ENCODE results near the gene CAP1. TPM values are rescaled to one million over a fixed set of nuclear protein-coding genes. Genes with fewer than 3 reads are reported as not detected.
A peak's percentile ranks its signal among the peaks of the same experiment; 100 is the strongest.

CAP1 gene
- total and polyA plus RNA-seq, 9 donors: 75.3 to 110 (median 81.7) TPM

- no peaks in the 10 kb centered on the region for H3K27me3 ChIP-seq (ENCODE audit: control insufficient read depth, insufficient read depth, low read length)
- peaks cover 11% of the 10 kb centered on the region for H3K36me3 ChIP-seq (ENCODE audit: control insufficient read depth, insufficient read depth, low read length)
- peaks cover 26% of the 10 kb centered on the region for H3K4me1 ChIP-seq (ENCODE audit: control insufficient read depth, insufficient read depth, low read length)
- H3K9me3 ChIP-seq (replicated peaks; ENCODE audit: control insufficient read depth, low read depth, low read length): no peaks in the 10 kb centered on the region
- 69% methylated on average over 4 of the region's 4 CpGs for WGBS (ENCODE audit: insufficient coverage)
- no peak for DNase-seq
- no peak overlapping the region for H3K27ac ChIP-seq (ENCODE audit: low read length)
- no peak overlapping the region for H3K4me3 ChIP-seq (ENCODE audit: low read length)
Observed at GRCh38 chr1:40042341-40042740, 1.8 kb downstream of the CAP1 start.

- no peak overlapping the region for H3K4me3 ChIP-seq (ENCODE audit: low read length)
- peaks cover 18% of the 10 kb centered on the region for H3K4me1 ChIP-seq (ENCODE audit: control insufficient read depth, insufficient read depth, low read length)
- H3K27ac ChIP-seq (ENCODE audit: low read length): no peak overlapping the region
- WGBS (ENCODE audit: insufficient coverage): no CpG with 5 or more reads among the region's 3 CpGs
- no peaks in the 10 kb centered on the region for H3K9me3 ChIP-seq (replicated peaks; ENCODE audit: control insufficient read depth, low read depth, low read length)
- H3K27me3 ChIP-seq (ENCODE audit: control insufficient read depth, insufficient read depth, low read length): no peaks in the 10 kb centered on the region
- H3K36me3 ChIP-seq (ENCODE audit: control insufficient read depth, insufficient read depth, low read length): peaks cover 14% of the 10 kb centered on the region
- DNase-seq: no peak
Observed at GRCh38 chr1:40044110-40044509, 3.6 kb downstream of the CAP1 start.

- 80% methylated on average over 1 of the region's 4 CpGs for WGBS (ENCODE audit: insufficient coverage)
- H3K4me1 ChIP-seq (ENCODE audit: control insufficient read depth, insufficient read depth, low read length): peaks cover 12% of the 10 kb centered on the region
- H3K4me3 ChIP-seq (ENCODE audit: low read length): no peak overlapping the region
- H3K27me3 ChIP-seq (ENCODE audit: control insufficient read depth, insufficient read depth, low read length): no peaks in the 10 kb centered on the region
- H3K27ac ChIP-seq (ENCODE audit: low read length): no peak overlapping the region
- peaks cover 17% of the 10 kb centered on the region for H3K36me3 ChIP-seq (ENCODE audit: control insufficient read depth, insufficient read depth, low read length)
- DNase-seq: no peak
- no peaks in the 10 kb centered on the region for H3K9me3 ChIP-seq (replicated peaks; ENCODE audit: control insufficient read depth, low read depth, low read length)
Observed at GRCh38 chr1:40045182-40045581, 4.7 kb downstream of the CAP1 start.

GRCh38 chr1:40045766-40046165 lies 5.2 kb downstream of the CAP1 start:
- no peaks in the 10 kb centered on the region for H3K9me3 ChIP-seq (replicated peaks; ENCODE audit: control insufficient read depth, low read depth, low read length)
- H3K4me1 ChIP-seq (ENCODE audit: control insufficient read depth, insufficient read depth, low read length): peaks cover 12% of the 10 kb centered on the region
- WGBS (ENCODE audit: insufficient coverage): 92% methylated on average over 2 of the region's 3 CpGs
- peaks cover 19% of the 10 kb centered on the region for H3K36me3 ChIP-seq (ENCODE audit: control insufficient read depth, insufficient read depth, low read length)
- no peak overlapping the region for H3K27ac ChIP-seq (ENCODE audit: low read length)
- H3K4me3 ChIP-seq (ENCODE audit: low read length): no peak overlapping the region
- DNase-seq: no peak
- H3K27me3 ChIP-seq (ENCODE audit: control insufficient read depth, insufficient read depth, low read length): no peaks in the 10 kb centered on the region

GRCh38 chr1:40047276-40047675 lies 6.7 kb downstream of the CAP1 start:
- Histone ChIP-seq H3K9me3 (replicated peaks; ENCODE audit: control insufficient read depth, low read depth, low read length) (no peaks in the 10 kb centered on the region), H3K27ac (ENCODE audit: low read length) (peak overlapping the region; percentile 55), H3K36me3 (ENCODE audit: control insufficient read depth, insufficient read depth, low read length) (peaks cover 18% of the 10 kb centered on the region), H3K27me3 (ENCODE audit: control insufficient read depth, insufficient read depth, low read length) (no peaks in the 10 kb centered on the region), H3K4me1 (ENCODE audit: control insufficient read depth, insufficient read depth, low read length) (peaks cover 3% of the 10 kb centered on the region), H3K4me3 (ENCODE audit: low read length) (no peak overlapping the region)
- DNase-seq: peak; percentile 27
- WGBS (ENCODE audit: insufficient coverage): no CpG with 5 or more reads among the region's 2 CpGs

GRCh38 chr1:40047769-40048168 lies 7.2 kb downstream of the CAP1 start:
- Histone ChIP-seq H3K9me3 (replicated peaks; ENCODE audit: control insufficient read depth, low read depth, low read length) (no peaks in the 10 kb centered on the region), H3K4me3 (ENCODE audit: low read length) (no peak overlapping the region), H3K27me3 (ENCODE audit: control insufficient read depth, insufficient read depth, low read length) (no peaks in the 10 kb centered on the region), H3K36me3 (ENCODE audit: control insufficient read depth, insufficient read depth, low read length) (peaks cover 13% of the 10 kb centered on the region), H3K4me1 (ENCODE audit: control insufficient read depth, insufficient read depth, low read length) (no peaks in the 10 kb centered on the region), H3K27ac (ENCODE audit: low read length) (peak overlapping the region; percentile 55)
- DNase-seq: no peak
- WGBS (ENCODE audit: insufficient coverage): 100% methylated on average over 2 of the region's 5 CpGs

GRCh38 chr1:40049725-40050124 lies 9.2 kb downstream of the CAP1 start:
- no peak for DNase-seq
- Histone ChIP-seq H3K4me3 (ENCODE audit: low read length) (no peak overlapping the region), H3K4me1 (ENCODE audit: control insufficient read depth, insufficient read depth, low read length) (no peaks in the 10 kb centered on the region), H3K27ac (ENCODE audit: low read length) (no peak overlapping the region), H3K36me3 (ENCODE audit: control insufficient read depth, insufficient read depth, low read length) (peaks cover 11% of the 10 kb centered on the region), H3K9me3 (replicated peaks; ENCODE audit: control insufficient read depth, low read depth, low read length) (no peaks in the 10 kb centered on the region), H3K27me3 (ENCODE audit: control insufficient read depth, insufficient read depth, low read length) (no peaks in the 10 kb centered on the region)
- WGBS (ENCODE audit: insufficient coverage): 67% methylated on average over 1 of the region's 2 CpGs

GRCh38 chr1:40050863-40051262 lies 10.3 kb downstream of the CAP1 start:
- no peak overlapping the region for H3K4me3 ChIP-seq (ENCODE audit: low read length)
- H3K27ac ChIP-seq (ENCODE audit: low read length): no peak overlapping the region
- no peaks in the 10 kb centered on the region for H3K27me3 ChIP-seq (ENCODE audit: control insufficient read depth, insufficient read depth, low read length)
- no peaks in the 10 kb centered on the region for H3K9me3 ChIP-seq (replicated peaks; ENCODE audit: control insufficient read depth, low read depth, low read length)
- WGBS (ENCODE audit: insufficient coverage): 67% methylated on average over 1 of the region's 3 CpGs
- no peaks in the 10 kb centered on the region for H3K4me1 ChIP-seq (ENCODE audit: control insufficient read depth, insufficient read depth, low read length)
- peaks cover 14% of the 10 kb centered on the region for H3K36me3 ChIP-seq (ENCODE audit: control insufficient read depth, insufficient read depth, low read length)
- DNase-seq: peak; percentile 37

GRCh38 chr1:40053138-40053887 lies 12.8 kb downstream of the CAP1 start:
- WGBS (ENCODE audit: insufficient coverage): 71% methylated on average over 4 of the region's 11 CpGs
- no peak overlapping the region for H3K4me3 ChIP-seq (ENCODE audit: low read length)
- peaks cover 14% of the 10 kb centered on the region for H3K36me3 ChIP-seq (ENCODE audit: control insufficient read depth, insufficient read depth, low read length)
- H3K4me1 ChIP-seq (ENCODE audit: control insufficient read depth, insufficient read depth, low read length): no peaks in the 10 kb centered on the region
- no peak overlapping the region for H3K27ac ChIP-seq (ENCODE audit: low read length)
- DNase-seq: no peak
- H3K9me3 ChIP-seq (replicated peaks; ENCODE audit: control insufficient read depth, low read depth, low read length): no peaks in the 10 kb centered on the region
- H3K27me3 ChIP-seq (ENCODE audit: control insufficient read depth, insufficient read depth, low read length): no peaks in the 10 kb centered on the region

GRCh38 chr1:40056519-40057309 lies 16.2 kb downstream of the CAP1 start:
- DNase-seq: no peak
- no peaks in the 10 kb centered on the region for H3K4me1 ChIP-seq (ENCODE audit: control insufficient read depth, insufficient read depth, low read length)
- H3K9me3 ChIP-seq (replicated peaks; ENCODE audit: control insufficient read depth, low read depth, low read length): no peaks in the 10 kb centered on the region
- H3K4me3 ChIP-seq (ENCODE audit: low read length): no peak overlapping the region
- H3K27me3 ChIP-seq (ENCODE audit: control insufficient read depth, insufficient read depth, low read length): no peaks in the 10 kb centered on the region
- no peak overlapping the region for H3K27ac ChIP-seq (ENCODE audit: low read length)
- WGBS (ENCODE audit: insufficient coverage): 100% methylated on average over 1 of the region's 5 CpGs
- peaks cover 24% of the 10 kb centered on the region for H3K36me3 ChIP-seq (ENCODE audit: control insufficient read depth, insufficient read depth, low read length)

All from muscle of leg (tissue), 11 donors.